ENCODE data around the gene FAM3A. TPM values are rescaled to one million over a fixed set of nuclear protein-coding genes. Genes with fewer than 3 reads are reported as not detected.

Gene FAM3A
- total and polyA plus RNA-seq, 2 of the 8 experiments (the other 6 are each of a cell fraction or from before 2014, with no cell fraction given): 16.2 to 18.6 TPM

- Histone ChIP-seq H4K20me1 (replicated peaks in 1 of 2; ENCODE audit: control insufficient read depth in 1 of 2, insufficient read depth in 2 of 2, low read length in 2 of 2) (peaks cover 2 to 8% of the 10 kb centered on the region in 2 experiments), H4K5ac (ENCODE audit: insufficient read length, low read depth, low read length) (no peak overlapping the region), H2AFZ (ENCODE audit: low read length) (no peak overlapping the region), H2AK5ac (ENCODE audit: low read depth, low read length) (no peak overlapping the region), H3K23me2 (ENCODE audit: low read depth, low read length) (no peaks in the 10 kb centered on the region), H4K91ac (replicated peaks; ENCODE audit: insufficient read length, low read length) (no peak overlapping the region), H4K8ac (ENCODE audit: extremely low read depth, insufficient read depth, low read length) (no peak overlapping the region), H3K18ac (ENCODE audit: extremely low read depth, low read length) (no peak overlapping the region), H2BK5ac (ENCODE audit: low read depth, low read length) (no peak overlapping the region), H3K79me2 (ENCODE audit: control insufficient read depth in 1 of 2, insufficient read depth in 2 of 2, low read length in 2 of 2) (no peaks in the 10 kb centered on the region), H3K23ac (ENCODE audit: insufficient read length) (no peak overlapping the region), H3K36me3 (ENCODE audit: control insufficient read depth in 2 of 4, insufficient read depth in 4 of 4, low read length in 3 of 4) (peaks cover 5 to 20% (median 14%) of the 10 kb centered on the region in 4 experiments; a peak in 7 of 8 replicates), H2BK20ac (ENCODE audit: low read length) (no peak overlapping the region), H3K4me3 (ENCODE audit: extremely low read depth in 1 of 4, insufficient read depth in 2 of 4, low read depth in 3 of 4, low read length in 4 of 4) (no peak overlapping the region), H3K27me3 (replicated peaks in 1 of 4; ENCODE audit: control insufficient read depth in 3 of 4, extremely low read depth in 1 of 4, insufficient read depth in 3 of 4, low read length in 3 of 4) (no peaks in the 10 kb centered on the region), H3K14ac (ENCODE audit: insufficient read length) (no peak overlapping the region), H3K4me2 (ENCODE audit: insufficient read depth in 1 of 2, low read depth in 2 of 2, low read length in 2 of 2) (no peak overlapping the region), H3K27ac (ENCODE audit: low read depth, low read length) (no peak overlapping the region), H3K9ac (replicated peaks in 1 of 4; ENCODE audit: extremely low read depth in 1 of 4, low read depth in 3 of 4, low read length in 3 of 4) (no peak overlapping the region), H2BK120ac (replicated peaks; ENCODE audit: low read depth, low read length) (no peak overlapping the region), H3K4ac (replicated peaks; ENCODE audit: insufficient read length, low read depth, low read length) (no peak overlapping the region), H3K4me1 (replicated peaks in 1 of 4; ENCODE audit: control insufficient read depth in 3 of 4, insufficient read depth in 4 of 4, low read length in 3 of 4) (peaks cover 0 to 3% (median 0%) of the 10 kb centered on the region in 4 experiments; a peak in 2 of 7 replicates), H3K9me3 (ENCODE audit: insufficient read depth in 2 of 2, low read depth in 1 of 2, low read length in 1 of 2) (no peaks in the 10 kb centered on the region), H2BK15ac (ENCODE audit: low read length) (no peak overlapping the region), H3K56ac (replicated peaks; ENCODE audit: insufficient read length, low read depth, low read length) (no peak overlapping the region), H3K79me1 (ENCODE audit: low read depth, low read length) (no peaks in the 10 kb centered on the region), H2BK12ac (ENCODE audit: low read depth, low read length) (no peak overlapping the region)
- DNase-seq (ENCODE audit: low read depth in 1 of 2, low spot score in 2 of 2): no peak
- no peak for FAIRE-seq
- 89% methylated on average over 11 of the region's 23 CpGs; no CpG with 5 or more reads in 1 of the 2 experiments for WGBS, 2 experiments (ENCODE audit: extremely low coverage in 1 of 2, insufficient coverage in 1 of 2, insufficient read length in 1 of 2, insufficient replicate concordance in 2 of 2, low coverage in 1 of 2, low lambda C conversion rate in 2 of 2, missing lambda C conversion rate in 1 of 2)
- TF ChIP-seq PHF8 (conservative IDR thresholded peaks at IDR 0.05; ENCODE audit: low read depth, low read length): no peak
- POLR2A ChIA-PET (ENCODE audit: partially characterized antibody): interaction anchor here (1.2 to 3.2 kb wide), 2 partner anchors 12 to 133 kb away, joined by 6 to 26 read pairs; partner anchors contain the start of gene RPL10
- CTCF ChIA-PET (ENCODE audit: partially characterized antibody): interaction anchor here (0.6 to 2.0 kb wide), 8 partner anchors 8 to 178 kb away, joined by 3 to 8 read pairs (median 3); partner anchors contain the start of gene SLC10A3
Measured at GRCh38 chrX:154532690-154533089, 16.7 kb upstream of the FAM3A start.

Data from H1 (cell line).